NCI-H146 treated with DMSO at 0.1 percent for 48 hours (cell line): ENCODE results near the gene ZNF23.
A peak's percentile ranks its signal among the peaks of the same experiment; 100 is the strongest.

Experiments
- DNase-seq: peaks from one replicate; lab custom pipeline; 2025; ENCODE audit not compliant: unreplicated experiment; lab: John Stamatoyannopoulos, UW

The ZNF23 gene

GRCh38 chr16:71428385-71428784 lies 33.7 kb downstream of the ZNF23 start:
- no peak for DNase-seq

DNA sequence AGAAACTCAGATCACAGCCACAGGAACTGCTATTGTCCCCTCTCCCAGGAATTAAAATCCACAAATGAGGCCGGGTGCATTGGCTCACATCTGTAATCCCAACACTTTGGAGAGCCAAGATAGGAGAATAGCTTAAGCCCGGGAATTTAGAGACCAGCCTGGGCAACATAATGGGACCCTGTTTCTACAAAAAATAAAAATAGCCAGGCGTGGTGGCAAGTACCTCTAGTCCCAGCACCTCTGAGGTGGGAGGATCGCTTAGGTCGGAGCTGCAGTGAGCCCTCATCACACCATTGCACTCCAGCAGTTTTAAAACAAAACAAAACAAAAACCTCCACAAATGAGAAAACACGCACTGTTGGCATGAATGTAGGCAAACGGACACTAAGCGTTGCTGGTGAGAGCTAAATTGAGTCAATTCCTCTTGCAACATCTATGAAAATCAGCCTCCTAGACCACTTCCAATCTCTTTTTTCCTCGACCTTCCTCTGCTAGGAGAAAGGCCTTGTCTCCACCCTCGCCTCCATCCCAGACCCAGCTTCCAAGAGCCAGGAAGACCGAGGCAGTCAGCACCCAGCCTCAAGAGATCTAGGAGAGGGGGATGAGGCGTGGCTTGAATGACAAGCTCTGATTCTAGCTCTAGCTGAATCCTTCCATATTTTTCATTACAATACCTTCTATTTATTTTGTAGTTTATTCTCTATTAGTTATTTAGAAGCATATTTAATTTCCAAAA lies 35.0 kb downstream of the ZNF23 start:
- DNase-seq, result no peak

DNA sequence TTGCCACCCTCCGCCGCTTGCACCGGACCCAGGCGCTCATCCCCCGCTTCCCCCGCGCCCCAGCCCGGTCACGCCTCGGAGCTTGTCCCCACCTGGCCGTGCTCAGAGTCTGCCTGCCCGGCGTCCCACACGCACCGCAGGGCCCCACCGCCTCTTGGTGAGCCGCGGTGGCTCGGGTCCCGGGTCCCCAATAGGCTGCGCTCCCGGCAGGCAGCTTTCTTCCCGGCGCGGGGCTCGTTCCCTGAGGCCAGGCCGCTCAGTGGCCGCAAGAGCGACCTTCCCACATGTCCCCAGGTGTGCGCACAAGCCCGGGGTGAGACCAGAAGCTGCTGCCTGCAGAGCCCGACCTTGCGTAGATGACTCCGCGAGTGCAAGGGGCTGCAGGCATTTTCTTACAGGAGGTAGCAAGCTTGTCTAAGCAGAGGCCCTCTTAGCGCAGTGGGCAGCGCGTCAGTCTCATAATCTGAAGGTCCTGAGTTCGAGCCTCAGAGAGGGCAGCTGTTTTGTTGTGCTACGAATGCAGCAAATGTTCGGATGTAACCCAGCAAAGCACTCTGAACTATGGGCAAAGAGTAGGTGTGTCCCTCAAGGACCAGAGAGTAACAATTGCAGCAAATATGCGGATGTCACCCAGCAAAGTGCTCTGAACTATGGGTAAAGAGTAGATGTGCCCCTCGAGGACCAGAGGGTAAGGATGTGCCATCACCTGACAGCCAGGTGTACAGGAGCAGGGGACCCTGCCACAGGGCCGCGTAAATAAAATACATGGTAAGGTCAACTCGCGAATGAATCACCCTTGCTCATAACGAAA lies 35.8 kb downstream of the ZNF23 start:
- peak; percentile 94 for DNase-seq

DNA sequence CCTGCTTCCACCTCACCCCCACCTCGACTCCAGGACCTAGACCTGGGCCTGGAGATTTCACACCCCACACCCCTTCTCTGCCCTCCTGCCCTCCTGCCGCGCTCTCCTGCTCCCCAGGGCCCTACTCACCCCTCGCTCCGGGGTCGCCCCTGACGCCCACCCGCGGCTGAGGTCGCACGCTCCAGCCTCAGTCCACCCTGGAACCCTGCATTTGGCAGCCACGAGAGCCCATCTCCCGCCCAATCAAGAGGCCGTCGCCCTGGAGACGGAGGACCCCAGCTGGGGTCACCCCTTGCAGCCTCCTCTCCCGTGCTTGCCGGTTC lies 36.3 kb downstream of the ZNF23 start:
- no peak for DNase-seq

- DNase-seq, result no peak
These were observed 37.4 kb downstream of the ZNF23 start for GRCh38 chr16:71424626-71425025.

- DNase-seq, result no peak
These were observed 38.2 kb downstream of the ZNF23 start for GRCh38 chr16:71423865-71424264.

- no peak for DNase-seq
These were observed 39.0 kb downstream of the ZNF23 start for GRCh38 chr16:71423016-71423415.

DNA sequence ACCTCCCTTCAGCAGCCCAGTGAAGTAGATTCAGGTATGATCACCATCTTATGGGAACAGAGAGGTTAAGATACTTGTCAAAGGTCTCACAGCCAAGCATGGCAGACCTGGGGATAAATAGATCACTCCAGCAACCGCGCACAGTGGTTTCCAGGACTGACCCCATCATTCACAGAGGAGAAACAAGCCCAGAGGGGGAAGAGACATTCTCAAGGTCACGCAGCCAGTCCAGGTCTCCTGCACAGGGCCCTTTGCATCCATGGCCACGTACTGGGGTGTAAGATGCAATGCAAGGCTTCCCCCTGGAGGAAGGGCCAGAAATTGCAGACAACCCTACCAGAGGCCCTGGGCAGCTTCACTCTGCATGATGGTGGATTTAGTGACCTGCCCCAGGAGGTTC lies 40.1 kb downstream of the ZNF23 start:
- DNase-seq, result peak; percentile 2

GRCh38 chr16:71414038-71414437 lies 48.0 kb downstream of the ZNF23 start:
- no peak for DNase-seq

GRCh38 chr16:71413341-71413740 lies 48.7 kb downstream of the ZNF23 start:
- DNase-seq, result no peak

- DNase-seq, result peak; percentile 44
These were observed 49.5 kb downstream of the ZNF23 start for GRCh38 chr16:71412270-71413160.

- DNase-seq, result no peak
These were observed 51.9 kb downstream of the ZNF23 start for GRCh38 chr16:71410146-71410545.

- no peak for DNase-seq
These were observed 52.9 kb downstream of the ZNF23 start for GRCh38 chr16:71409011-71409775.

DNA sequence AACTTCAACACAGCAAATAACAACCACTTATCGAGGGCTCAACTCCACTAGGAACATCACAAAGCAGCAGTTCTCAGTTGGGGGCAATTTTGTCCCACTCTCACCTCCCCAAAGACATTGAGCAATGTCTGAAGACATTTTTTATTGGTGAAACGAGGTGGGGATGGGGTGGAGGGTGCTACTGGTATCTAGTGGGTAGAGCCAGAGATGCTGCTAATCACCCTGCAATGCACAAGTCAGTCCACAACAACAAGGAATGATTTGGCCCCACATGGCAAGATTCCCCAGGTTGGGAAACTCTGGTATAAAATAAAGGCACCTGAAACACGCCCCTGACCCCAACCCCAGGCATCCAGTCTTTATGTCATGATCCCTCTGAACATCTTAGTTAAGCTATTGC lies 53.5 kb downstream of the ZNF23 start:
- DNase-seq, result no peak

GRCh38 chr16:71407731-71408130 lies 54.3 kb downstream of the ZNF23 start:
- no peak for DNase-seq

GRCh38 chr16:71406724-71407123 lies 55.3 kb downstream of the ZNF23 start:
- DNase-seq, result no peak

GRCh38 chr16:71406316-71406715 lies 55.7 kb downstream of the ZNF23 start:
- no peak for DNase-seq

DNA sequence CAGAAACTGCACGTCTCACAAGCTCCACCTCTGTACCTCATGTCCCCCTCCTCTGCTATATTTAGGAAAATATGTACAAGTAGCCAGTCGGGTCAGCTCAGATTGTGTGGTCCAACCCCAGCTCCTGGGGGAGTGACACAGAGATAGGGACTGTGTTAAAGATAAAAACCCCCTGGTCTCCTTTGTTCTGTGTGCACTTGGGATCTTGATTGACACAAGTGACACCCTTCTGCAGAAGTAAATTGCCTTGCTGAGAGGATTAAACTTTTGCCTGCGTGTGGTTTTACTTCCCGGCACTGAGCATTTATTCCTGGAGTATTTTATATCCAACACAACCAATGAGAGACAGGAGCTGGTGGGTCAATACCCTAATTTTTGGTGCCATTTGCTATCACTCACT lies 57.7 kb downstream of the ZNF23 start:
- DNase-seq, result no peak

DNA sequence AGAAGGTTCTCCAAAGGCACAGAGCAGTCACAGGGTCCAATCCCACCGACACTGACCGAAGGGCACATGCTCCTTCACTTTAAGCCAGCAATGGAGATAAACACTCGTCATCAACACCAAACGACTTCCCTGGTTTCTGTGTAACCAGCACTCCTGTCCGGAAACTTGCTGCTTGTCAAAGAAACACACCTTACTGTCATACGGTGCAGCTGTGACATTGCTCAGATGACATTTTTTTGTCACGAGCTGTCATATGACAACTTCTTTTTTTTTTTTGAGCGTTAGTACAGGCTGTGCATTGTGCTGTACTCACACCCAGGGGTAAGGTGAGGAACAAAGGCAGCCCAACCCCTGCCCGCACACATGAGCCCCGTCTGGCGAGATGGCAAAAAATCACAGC lies 59.4 kb downstream of the ZNF23 start:
- DNase-seq, result no peak

DNA sequence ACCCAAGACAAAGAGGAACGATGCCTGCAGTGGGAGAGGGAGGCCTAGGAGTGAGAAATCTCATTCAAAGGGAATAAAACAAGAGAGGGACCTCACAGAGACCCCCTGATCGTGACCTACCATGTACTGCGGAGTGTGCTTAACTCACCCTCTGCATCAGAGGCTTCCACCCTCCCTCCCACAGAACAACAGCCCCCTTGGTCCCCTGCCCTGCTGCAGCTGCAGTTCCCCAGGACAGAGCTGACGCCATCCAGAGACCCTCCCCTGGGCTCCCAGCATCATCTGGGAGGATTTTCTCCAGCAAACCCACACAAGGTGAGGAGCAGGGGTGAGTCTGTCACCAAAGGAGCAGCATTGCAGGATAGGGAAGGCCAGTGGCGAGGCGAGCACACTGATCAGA lies 60.0 kb downstream of the ZNF23 start:
- DNase-seq, result no peak
